MM.1S (cell line): Measurements from ENCODE around the gene BGN.

Source experiments
- EZH2 ChIP-seq: fragments of 300-600 bp; sonication (generic); optimal IDR thresholded peaks from 2 replicates; pipeline ENCODE3; 2017; ENCODE audit warnings: low read depth, mild to moderate bottlenecking, antibody characterized with exemption, low read length, mixed read lengths
- EZH2phosphoT487 ChIP-seq: fragments of 300-600 bp; sonication (generic); IDR thresholded peaks from 2 replicates; pipeline ENCODE4 v1.6.1; 2018; ENCODE audit warnings: antibody characterized with exemption, low read length
- TF ChIP-seq, protein P1 (sequence below): fragments of 300-600 bp; sonication (generic); IDR thresholded peaks from 2 replicates; pipeline ENCODE4 v1.5.1; 2016; ENCODE audit warnings: antibody characterized with exemption, low read length, mixed read lengths

DNA sequence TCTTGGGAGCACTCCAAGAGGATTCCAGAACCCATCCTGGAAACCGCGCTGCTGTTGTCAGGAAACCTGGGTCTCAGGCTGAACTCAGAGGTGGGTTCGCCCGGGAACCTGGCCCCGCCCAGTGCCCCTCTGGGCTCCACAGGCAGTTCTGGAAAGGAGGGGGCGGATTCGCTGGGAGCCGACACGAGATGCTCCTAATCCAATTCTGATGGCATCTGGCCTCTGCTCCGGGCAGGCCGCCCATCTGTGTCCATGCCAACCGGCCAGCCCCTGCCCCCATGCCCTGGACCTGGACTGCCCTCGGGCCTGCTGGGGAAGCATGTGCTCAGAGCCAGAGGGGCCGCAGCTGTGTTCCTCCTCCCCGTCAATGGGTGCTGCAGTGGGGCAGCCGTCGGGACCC, 43.6 kb downstream of the BGN start:
- TF ChIP-seq, protein P1, sequence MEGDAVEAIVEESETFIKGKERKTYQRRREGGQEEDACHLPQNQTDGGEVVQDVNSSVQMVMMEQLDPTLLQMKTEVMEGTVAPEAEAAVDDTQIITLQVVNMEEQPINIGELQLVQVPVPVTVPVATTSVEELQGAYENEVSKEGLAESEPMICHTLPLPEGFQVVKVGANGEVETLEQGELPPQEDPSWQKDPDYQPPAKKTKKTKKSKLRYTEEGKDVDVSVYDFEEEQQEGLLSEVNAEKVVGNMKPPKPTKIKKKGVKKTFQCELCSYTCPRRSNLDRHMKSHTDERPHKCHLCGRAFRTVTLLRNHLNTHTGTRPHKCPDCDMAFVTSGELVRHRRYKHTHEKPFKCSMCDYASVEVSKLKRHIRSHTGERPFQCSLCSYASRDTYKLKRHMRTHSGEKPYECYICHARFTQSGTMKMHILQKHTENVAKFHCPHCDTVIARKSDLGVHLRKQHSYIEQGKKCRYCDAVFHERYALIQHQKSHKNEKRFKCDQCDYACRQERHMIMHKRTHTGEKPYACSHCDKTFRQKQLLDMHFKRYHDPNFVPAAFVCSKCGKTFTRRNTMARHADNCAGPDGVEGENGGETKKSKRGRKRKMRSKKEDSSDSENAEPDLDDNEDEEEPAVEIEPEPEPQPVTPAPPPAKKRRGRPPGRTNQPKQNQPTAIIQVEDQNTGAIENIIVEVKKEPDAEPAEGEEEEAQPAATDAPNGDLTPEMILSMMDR: no peak
- TF ChIP-seq EZH2 (no peak), EZH2phosphoT487 (no peak)
